Stimulated activated effector memory CD8-positive, alpha-beta T cell treated with anti-CD3 and anti-CD28 coated beads, Interleukin-12 subunit alpha, Interleukin-12 subunit beta, amount 100 ng/mL, for 72 hours (primary cell): ENCODE measurements around the gene SAT1.
A peak's percentile ranks its signal among the peaks of the same experiment; 100 is the strongest.
"Not testable (repeated sequence)": the region's sequence is repeated elsewhere in the genome, so short reads cannot be mapped to it uniquely, and the experiment has no call there.

Experiments
- ATAC-seq: fragments of 150-1000 bp; cut with Tn5 transposase; 2 replicates; pipeline ENCODE4 v1.10.0; 2021
- DNase-seq, 2 donors: peaks; one replicate each; pipeline ENCODE4 v3.0.0; 2021 to 2022; ENCODE audit warnings: low spot score in 2 of 2
- H3K27ac Mint-ChIP-seq: one replicate; pipeline ENCODE4 v1.8.0; 2022; ENCODE audit warnings: mild to moderate bottlenecking, mixed read lengths
- H3K36me3 Mint-ChIP-seq: one replicate; pipeline ENCODE4 v1.8.0; 2022; ENCODE audit warnings: mild to moderate bottlenecking, mixed read lengths
- H3K4me1 Mint-ChIP-seq: one replicate; pipeline ENCODE4 v1.8.0; 2022; ENCODE audit warnings: mixed read lengths
- H3K4me3 Mint-ChIP-seq: one replicate; pipeline ENCODE4 v1.8.0; 2022; ENCODE audit warnings: mild to moderate bottlenecking, mixed read lengths
- H3K9me3 Mint-ChIP-seq: one replicate; pipeline ENCODE4 v1.8.0; 2022; ENCODE audit warnings: mixed read lengths

SAT1 gene

DNA sequence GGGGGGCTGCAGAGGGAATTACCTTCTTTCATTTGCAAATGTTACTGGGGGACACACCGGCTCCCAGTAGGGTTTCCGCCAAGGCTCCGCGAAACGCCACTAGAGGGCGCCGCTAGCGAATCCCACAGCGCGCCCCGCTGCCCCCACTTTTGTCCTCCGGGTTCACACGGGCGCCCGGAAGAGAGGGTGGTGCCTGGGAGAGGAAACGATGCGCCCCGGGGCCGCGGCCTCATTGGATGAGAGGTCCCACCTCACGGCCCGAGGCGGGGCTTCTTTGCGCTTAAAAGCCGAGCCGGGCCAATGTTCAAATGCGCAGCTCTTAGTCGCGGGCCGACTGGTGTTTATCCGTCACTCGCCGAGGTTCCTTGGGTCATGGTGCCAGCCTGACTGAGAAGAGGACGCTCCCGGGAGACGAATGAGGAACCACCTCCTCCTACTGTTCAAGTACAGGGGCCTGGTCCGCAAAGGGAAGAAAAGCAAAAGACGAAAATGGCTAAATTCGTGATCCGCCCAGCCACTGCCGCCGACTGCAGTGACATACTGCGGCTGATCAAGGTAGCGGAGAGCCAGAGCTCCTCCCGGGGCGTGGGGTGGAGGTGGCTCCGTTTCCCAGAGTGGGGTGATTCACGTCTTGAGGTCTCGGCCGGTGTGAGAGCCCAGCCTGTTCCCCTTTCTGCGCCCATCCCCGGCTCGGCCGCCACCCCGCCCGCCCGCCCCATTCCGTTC is at the start of gene SAT1:
SAT1 (plus strand) TSS at position 311 of the 726 bp plus-strand sequence; CDS start at position 490, 179 bp downstream.
- Mint-ChIP-seq H3K4me3 (peak within 1 kb of the TSS; percentile 88), H3K36me3 (peaks cover 43% of the 10 kb centered on the region), H3K27ac (peak within 1 kb of the TSS; percentile 94), H3K9me3 (no peaks in the 10 kb centered on the region), H3K4me1 (peaks cover 27% of the 10 kb centered on the region)
- peak; percentile 91 for ATAC-seq
- DNase-seq: peak; percentile 81 to 93

DNA sequence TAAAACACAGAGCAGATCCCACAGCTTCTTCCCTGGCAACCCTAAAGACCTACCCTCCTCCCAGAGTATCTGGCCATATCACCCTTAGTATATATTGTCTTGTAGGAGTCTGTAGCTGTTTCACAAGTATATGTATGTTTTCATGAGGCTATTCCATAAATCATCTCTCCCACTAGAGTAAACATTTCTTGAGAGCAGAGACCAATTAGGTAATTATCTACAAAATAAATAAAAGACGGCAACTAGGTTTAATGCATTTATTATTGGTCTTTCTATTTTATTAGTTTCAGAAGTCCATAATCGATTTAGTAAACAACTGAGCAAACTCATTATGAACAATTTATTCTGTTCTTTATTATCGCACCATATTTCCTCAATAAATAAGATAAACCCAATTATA is 46.9 kb upstream of the SAT1 start:
- Mint-ChIP-seq H3K27ac (peak overlapping the region; percentile 30), H3K4me3 (no peak overlapping the region), H3K36me3 (peaks cover 33% of the 10 kb centered on the region), H3K9me3 (no peaks in the 10 kb centered on the region), H3K4me1 (peaks cover 26% of the 10 kb centered on the region)
- ATAC-seq (no peak), DNase-seq (no peak)

DNA sequence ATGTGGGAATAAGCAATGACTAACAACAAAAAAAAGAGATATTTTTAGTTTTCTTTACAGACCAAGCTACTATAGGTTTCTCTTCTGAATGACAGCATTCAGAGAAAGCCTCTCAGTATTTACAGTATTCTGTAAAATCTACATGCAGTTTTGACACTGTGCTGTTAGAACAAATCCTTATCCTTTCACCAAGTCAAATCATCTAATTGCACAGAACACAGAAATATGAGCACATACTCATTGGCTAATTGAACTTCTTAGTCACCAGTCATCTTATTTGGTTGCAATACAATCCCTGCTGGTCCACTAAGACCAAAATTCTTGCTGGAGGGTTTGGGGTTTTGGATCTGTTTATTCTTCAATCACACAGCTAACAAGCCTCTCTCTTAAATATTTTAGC is 45.6 kb upstream of the SAT1 start:
- Mint-ChIP-seq H3K27ac (no peak overlapping the region), H3K36me3 (peaks cover 20% of the 10 kb centered on the region), H3K4me3 (no peak overlapping the region), H3K4me1 (peaks cover 23% of the 10 kb centered on the region), H3K9me3 (no peaks in the 10 kb centered on the region)
- ATAC-seq: peak; percentile 60
- no peak for DNase-seq

DNA sequence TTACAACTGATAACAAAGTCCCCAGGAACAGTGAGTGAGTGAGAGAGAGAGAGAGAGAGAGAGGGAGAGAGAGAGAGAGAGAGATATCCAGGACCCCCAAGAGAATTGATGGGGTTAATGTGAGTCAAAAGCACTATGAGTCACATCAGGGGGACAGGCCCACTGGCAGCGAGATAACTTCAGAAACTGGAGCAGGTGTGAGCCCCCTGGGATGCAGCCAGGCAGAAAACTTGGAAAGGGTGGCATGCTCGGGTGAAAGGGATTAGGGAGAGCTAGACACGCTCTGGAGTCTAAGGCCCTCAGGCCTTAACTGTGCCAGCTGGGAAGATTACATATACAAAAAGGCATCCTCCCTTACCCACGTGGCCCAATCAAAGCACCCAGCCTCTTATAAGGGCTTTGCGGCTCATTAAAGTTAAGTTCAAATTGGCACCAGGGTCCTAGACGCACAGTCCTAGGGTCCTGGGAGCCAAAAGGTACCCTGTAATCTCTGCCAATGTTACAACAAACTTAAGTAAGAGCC is 40.7 kb upstream of the SAT1 start:
- Mint-ChIP-seq H3K27ac (peak overlapping the region; percentile 81), H3K36me3 (peaks cover 6% of the 10 kb centered on the region), H3K9me3 (no peaks in the 10 kb centered on the region), H3K4me1 (peaks cover 25% of the 10 kb centered on the region), H3K4me3 (peak overlapping the region; percentile 79)
- peak in 1 of 2 donors; percentile 49 for DNase-seq
- ATAC-seq: peak; percentile 24

DNA sequence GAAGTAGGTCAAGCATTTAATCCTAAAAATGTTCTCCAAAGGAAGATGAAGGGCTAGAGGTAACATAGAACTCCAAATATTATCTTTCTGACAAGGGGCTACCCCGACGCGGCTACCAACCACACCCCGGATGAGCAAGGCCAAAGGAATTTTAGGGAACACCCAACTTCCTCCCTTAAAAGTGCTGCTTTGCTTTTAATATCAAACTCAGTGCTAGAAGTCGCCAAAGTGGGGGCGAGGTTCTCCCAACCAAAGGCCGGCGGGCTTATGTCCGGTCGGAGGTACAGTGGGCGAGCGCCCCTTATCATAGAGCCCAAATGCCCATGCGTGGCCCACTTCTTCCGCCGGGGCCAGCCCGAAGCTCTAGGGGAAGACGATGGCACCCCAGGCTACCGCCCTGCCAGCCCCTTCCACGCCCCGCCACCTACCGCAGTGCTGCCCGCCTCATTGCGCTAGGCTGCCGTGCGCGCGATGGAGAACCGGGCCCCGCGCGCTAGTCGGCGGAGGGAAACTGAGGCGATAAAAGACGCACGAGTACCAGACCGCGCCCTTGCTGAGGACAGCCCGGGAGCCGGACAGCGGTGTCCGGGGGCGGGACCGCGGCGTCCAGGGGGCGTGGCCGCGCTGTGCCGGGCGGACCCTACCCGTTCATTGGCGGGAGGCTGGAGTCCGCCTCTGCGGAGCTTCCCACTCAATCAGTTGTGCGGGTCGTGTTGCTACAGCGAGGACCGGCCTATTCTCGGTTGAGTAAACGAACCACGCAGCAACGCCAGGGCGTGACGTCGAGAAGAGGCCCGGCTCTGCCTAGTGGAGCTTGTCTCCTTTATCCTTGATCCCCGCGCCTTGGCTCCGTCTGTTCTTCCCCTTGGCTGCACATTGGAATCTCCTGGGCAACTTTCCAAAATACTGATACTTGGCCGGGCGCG is 40.0 kb upstream of the SAT1 start, which contains the start of gene ACOT9:
ACOT9 (minus strand) TSS at position 580 of the 926 bp plus-strand sequence; CDS start at position 448, 132 bp downstream.
- Mint-ChIP-seq H3K27ac (peak within 1 kb of the TSS; percentile 81), H3K9me3 (no peaks in the 10 kb centered on the region)

DNA sequence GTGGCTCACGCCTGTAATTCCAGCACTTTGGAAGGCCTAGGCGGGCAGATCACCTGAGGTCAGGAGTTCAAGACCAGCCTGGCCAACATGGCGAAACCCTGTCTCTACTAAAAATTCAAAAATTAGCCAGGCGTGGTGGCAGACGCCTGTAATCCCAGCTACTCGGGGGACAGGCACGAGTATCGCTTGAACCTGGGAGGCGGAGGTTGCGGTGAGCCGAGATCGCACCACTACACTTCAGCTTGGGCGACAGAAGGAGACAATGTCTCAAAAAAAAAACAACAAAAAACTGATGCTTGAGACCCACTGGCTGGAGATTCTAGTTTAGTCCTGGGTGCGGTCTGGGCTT is 39.4 kb upstream of the SAT1 start:
- peak overlapping the region; percentile 79 for H3K4me3 Mint-ChIP-seq
- H3K9me3 Mint-ChIP-seq, ATAC-seq, H3K36me3 Mint-ChIP-seq, DNase-seq: not testable (repeated sequence)
- peaks cover 25% of the 10 kb centered on the region for H3K4me1 Mint-ChIP-seq
- peak overlapping the region; percentile 81 for H3K27ac Mint-ChIP-seq

More for the DNA sequence above, 40.0 kb upstream of the SAT1 start, which contains the start of gene ACOT9:
- DNase-seq: peak; percentile 56 to 85
- Mint-ChIP-seq H3K4me1 (peaks cover 25% of the 10 kb centered on the region), H3K4me3 (peak within 1 kb of the TSS; percentile 79), H3K36me3 (peaks cover 6% of the 10 kb centered on the region)
- ATAC-seq: peak; percentile 98

DNA sequence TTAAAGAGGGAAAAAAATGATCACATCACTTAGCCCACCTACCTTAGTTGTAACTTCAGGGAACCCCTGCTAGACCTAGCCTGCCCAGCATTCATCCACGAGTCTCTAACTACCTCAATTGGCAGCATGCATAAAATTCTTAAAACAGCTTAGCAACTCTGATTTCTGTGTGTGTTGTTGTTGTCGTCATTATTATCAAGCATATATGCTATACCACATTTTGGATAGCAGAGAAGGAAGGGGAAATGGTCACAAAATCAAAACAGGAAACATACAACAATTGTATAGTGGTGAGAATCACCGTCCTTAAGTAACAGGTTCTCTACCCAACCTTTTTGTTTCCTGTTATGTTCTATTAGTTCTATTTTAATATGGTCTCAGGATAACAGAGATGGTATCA is 37.2 kb upstream of the SAT1 start:
- DNase-seq (no peak), ATAC-seq (no peak)
- no peak overlapping the region for H3K4me3 Mint-ChIP-seq
- peaks cover 25% of the 10 kb centered on the region for H3K4me1 Mint-ChIP-seq
- no peaks in the 10 kb centered on the region for H3K9me3 Mint-ChIP-seq
- peak overlapping the region; percentile 70 for H3K27ac Mint-ChIP-seq
- H3K36me3 Mint-ChIP-seq: no peaks in the 10 kb centered on the region

DNA sequence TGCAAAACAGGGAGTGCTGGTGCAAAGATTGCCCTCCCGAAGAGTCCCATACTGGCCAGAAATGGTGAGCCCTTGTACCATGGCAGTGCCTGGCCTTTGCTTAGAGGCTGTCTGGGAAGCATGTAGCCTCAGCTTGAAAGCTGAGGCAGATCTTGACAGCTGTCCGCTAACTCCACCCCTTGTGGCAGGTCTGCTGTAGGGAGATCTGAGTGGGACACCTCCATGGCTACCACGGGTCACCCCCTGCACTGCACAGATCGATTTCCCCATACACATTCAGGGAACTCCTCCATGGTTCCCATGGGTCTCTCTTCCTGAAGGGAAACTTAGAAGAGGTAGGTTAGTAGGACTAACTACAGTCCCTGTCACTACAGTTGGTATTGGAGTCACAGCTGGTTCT is 33.8 kb upstream of the SAT1 start:
- H3K4me1 Mint-ChIP-seq: peaks cover 17% of the 10 kb centered on the region
- DNase-seq (no peak), ATAC-seq (no peak)
- H3K9me3 Mint-ChIP-seq: no peaks in the 10 kb centered on the region
- H3K36me3 Mint-ChIP-seq: no peaks in the 10 kb centered on the region
- peak overlapping the region; percentile 34 for H3K27ac Mint-ChIP-seq
- no peak overlapping the region for H3K4me3 Mint-ChIP-seq

DNA sequence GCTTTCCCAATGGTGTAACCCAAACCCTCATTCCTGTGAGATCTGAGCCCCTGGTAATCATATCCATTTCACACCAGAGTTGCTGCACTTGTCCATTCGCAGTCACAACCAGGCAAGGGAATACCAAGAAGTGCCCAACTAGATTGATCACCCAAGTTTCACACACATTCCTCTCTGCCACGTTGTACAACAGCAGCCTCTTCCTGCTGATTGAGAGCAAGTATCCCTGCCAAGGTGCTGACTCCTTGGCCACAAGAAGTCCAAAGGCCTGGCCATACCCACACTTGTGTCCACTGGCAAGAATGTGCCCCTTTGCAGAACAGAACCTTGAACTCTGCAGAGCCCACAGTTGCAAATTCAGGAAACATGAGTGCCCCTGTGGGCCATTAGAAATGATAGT is 33.4 kb upstream of the SAT1 start:
- Mint-ChIP-seq H3K36me3 (no peaks in the 10 kb centered on the region), H3K27ac (peak overlapping the region; percentile 34), H3K4me1 (peaks cover 12% of the 10 kb centered on the region), H3K4me3 (no peak overlapping the region), H3K9me3 (no peaks in the 10 kb centered on the region)
- ATAC-seq (no peak), DNase-seq (no peak)

DNA sequence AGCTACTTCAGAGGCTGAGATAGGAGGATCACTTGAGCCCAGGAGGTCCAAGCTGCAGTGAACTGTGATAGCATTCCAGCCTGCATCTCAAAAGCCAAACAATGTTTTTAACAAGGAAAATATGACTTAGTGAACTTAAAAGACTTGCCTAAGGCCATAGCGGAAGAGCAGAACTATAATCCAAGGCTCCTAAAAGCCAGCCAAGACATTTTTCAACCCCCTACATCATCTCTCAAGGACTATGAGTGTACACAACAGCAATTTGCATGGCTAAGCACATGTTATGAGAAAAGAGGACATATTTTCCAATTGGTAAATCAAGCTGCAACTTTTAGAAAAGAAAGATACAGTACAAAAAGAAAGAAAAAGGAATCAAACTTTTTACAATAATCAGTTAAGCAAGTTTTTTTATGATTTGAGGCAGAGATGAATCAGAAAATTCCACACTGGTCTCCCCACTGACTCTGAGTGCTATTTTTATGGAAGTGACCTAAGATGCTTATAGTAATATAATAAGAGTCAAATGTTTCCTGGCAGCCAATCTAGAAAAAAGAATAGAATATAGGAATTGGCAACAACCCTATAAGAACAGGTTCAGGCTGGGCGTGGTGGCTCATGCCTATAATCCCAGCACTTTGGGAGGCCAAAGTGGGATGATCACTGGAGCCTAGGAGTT is 30.1 kb upstream of the SAT1 start:
- no peaks in the 10 kb centered on the region for H3K4me1 Mint-ChIP-seq
- H3K9me3 Mint-ChIP-seq: no peaks in the 10 kb centered on the region
- no peak overlapping the region for H3K27ac Mint-ChIP-seq
- DNase-seq (no peak), ATAC-seq (no peak)
- no peak overlapping the region for H3K4me3 Mint-ChIP-seq
- H3K36me3 Mint-ChIP-seq: no peaks in the 10 kb centered on the region

DNA sequence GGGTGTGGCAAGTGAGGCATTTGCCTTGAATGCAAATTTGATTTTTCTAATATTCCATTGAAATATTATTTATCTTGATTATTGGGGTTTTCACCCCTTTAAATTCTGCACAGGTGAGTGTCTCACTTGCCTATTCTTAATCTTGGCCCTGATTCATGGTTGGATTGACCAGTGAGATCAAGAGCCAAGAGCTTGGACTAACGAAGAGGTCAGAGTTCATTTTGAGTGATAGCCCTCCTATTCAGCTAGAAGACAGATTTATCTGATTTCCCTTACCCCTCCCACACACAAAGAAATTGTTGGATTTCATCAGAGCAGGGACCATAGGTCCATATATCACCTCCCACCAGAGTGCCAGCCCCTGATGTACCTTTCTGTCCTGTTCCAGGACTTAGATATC is 28.3 kb upstream of the SAT1 start:
- Mint-ChIP-seq H3K27ac (no peak overlapping the region), H3K36me3 (no peaks in the 10 kb centered on the region), H3K4me3 (no peak overlapping the region), H3K4me1 (no peaks in the 10 kb centered on the region), H3K9me3 (no peaks in the 10 kb centered on the region)
- no peak for ATAC-seq
- DNase-seq: no peak

DNA sequence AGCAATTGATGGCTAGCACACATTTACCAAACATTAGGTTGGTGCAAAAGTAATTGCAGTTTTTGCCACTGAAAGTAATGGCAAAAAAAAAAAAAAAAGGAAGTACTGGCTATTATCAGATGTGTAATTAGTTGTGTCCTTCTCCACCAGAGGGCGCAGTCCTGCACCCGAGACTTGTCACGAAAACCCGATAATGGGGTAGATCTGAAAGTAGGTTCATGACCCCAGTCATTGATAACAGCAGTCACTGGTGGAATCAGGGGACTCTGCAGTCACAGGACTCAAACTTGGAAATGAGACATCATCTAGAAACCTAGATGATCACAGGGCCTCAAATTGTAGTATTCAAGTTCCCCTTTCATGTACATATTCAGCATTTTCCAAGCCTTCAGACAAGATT is 26.8 kb upstream of the SAT1 start:
- H3K4me3 Mint-ChIP-seq: no peak overlapping the region
- DNase-seq (peak; percentile 27 to 68), ATAC-seq (peak; percentile 77)
- no peaks in the 10 kb centered on the region for H3K4me1 Mint-ChIP-seq
- no peaks in the 10 kb centered on the region for H3K36me3 Mint-ChIP-seq
- H3K27ac Mint-ChIP-seq: no peak overlapping the region
- no peaks in the 10 kb centered on the region for H3K9me3 Mint-ChIP-seq

DNA sequence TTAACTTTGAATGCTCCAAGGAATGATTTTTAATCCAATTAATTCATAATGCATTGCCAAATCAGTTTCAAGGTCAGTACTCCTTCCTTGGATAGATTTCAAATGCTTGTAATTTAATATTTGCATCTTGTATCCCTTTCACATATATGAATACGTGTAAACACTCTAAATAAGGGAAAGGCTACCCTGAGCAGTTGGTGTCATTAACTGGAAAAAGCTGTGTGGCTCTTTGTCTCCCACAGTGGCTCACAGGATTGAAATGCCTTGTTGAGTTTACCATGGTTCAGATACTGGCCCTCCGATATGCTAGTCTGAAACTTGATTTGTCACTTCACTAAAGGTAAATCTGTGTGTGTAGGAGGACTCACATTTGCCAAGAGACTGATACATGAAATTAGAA is 23.2 kb upstream of the SAT1 start:
- no peaks in the 10 kb centered on the region for H3K4me1 Mint-ChIP-seq
- H3K9me3 Mint-ChIP-seq: no peaks in the 10 kb centered on the region
- no peak for ATAC-seq
- H3K4me3 Mint-ChIP-seq: no peak overlapping the region
- H3K36me3 Mint-ChIP-seq: no peaks in the 10 kb centered on the region
- H3K27ac Mint-ChIP-seq: no peak overlapping the region
- DNase-seq: no peak

DNA sequence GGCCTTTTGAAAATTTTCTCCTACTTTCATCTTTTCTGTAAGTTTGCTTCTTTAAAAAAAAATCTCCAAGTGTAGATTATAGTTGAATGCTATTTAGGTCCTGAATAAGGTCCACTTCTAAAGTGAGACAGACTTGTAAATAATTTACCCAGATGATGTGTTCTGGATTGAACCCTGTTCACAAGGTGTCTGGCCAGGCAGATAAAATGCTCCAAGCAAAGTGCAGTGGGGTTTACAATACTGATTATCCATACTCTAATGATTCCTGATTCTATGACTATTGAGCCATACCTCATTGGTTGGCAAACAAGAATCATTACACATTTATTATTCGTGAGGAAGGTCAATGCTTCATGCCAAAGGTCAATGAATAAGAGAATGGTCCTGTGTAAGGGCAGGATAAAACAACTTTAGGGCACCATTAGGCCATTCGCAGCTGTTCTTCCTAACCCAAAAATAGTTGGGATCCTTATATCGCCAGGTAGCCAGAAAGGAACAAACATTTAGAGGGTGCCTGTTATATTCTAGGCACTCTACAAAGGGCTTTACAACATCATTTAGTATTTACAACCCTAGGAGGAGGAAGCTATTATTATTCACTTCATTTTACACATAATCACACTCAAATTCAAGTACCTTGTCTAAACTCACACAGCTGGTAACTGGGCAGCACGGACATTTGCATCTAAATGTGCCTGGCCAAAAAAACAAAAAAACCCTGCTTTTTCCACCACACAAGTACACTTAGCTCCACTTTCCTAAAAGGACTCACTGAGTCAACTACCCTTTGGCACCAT is 18.6 kb upstream of the SAT1 start:
- Mint-ChIP-seq H3K9me3 (no peaks in the 10 kb centered on the region), H3K4me3 (no peak overlapping the region)

More for the DNA sequence above, 18.6 kb upstream of the SAT1 start:
- peaks cover 6% of the 10 kb centered on the region for H3K4me1 Mint-ChIP-seq
- ATAC-seq: no peak
- no peaks in the 10 kb centered on the region for H3K36me3 Mint-ChIP-seq
- DNase-seq: no peak
- H3K27ac Mint-ChIP-seq: no peak overlapping the region
